Loucy (cell line): ENCODE data around the gene ZBTB1.

ENCODE experiments used
- H2AFZ ChIP-seq: fragments of 200-600 bp; sonication (generic); 2 replicates; pipeline ENCODE4 v1.6.0; 2016; ENCODE audit warnings: antibody characterized with exemption, mild to moderate bottlenecking, low read length, moderate library complexity
- H3F3A ChIP-seq: fragments of 200-600 bp; 2 replicates; pipeline ENCODE4 v1.6.0; 2016; ENCODE audit warnings: antibody characterized with exemption, low read depth, mild to moderate bottlenecking
- H3K27me3 ChIP-seq: fragments of 200-600 bp; sonication (generic); 2 replicates; pipeline ENCODE4 v1.6.1; 2014; ENCODE audit warnings: low read length, mild to moderate bottlenecking; ENCODE audit not compliant: insufficient read depth, poor library complexity, severe bottlenecking
- H3K36me3 ChIP-seq: fragments of 200-600 bp; sonication (generic); 2 replicates; pipeline ENCODE4 v1.6.1; 2016; ENCODE audit warnings: low read length; ENCODE audit not compliant: insufficient read depth
- H3K4me1 ChIP-seq: fragments of 200-600 bp; sonication (generic); 2 replicates; pipeline ENCODE4 v1.5.1; 2014; ENCODE audit warnings: low read length, mild to moderate bottlenecking; ENCODE audit not compliant: insufficient read depth, poor library complexity, severe bottlenecking
- H3K4me2 ChIP-seq: fragments of 200-600 bp; sonication (generic); 2 replicates; pipeline ENCODE4 v1.6.0; 2014; ENCODE audit warnings: antibody characterized with exemption, low read length, low read depth, mild to moderate bottlenecking; ENCODE audit not compliant: poor library complexity, severe bottlenecking
- H3K4me3 ChIP-seq: fragments of 200-600 bp; sonication (generic); 2 replicates; pipeline ENCODE4 v1.5.1; 2014; ENCODE audit warnings: low read length, mild to moderate bottlenecking, mixed read lengths; ENCODE audit not compliant: poor library complexity, severe bottlenecking
- H3K79me2 ChIP-seq: fragments of 200-600 bp; sonication (generic); 2 replicates; pipeline ENCODE4 v1.6.1; 2014; ENCODE audit warnings: low read length; ENCODE audit not compliant: insufficient read depth
- H3K9ac ChIP-seq: fragments of 200-600 bp; sonication (generic); 2 replicates; pipeline ENCODE4 v1.6.0; 2014; ENCODE audit warnings: mild to moderate bottlenecking, low read depth, low read length, moderate library complexity; ENCODE audit not compliant: poor library complexity, severe bottlenecking
- H3K9me2 ChIP-seq: fragments of 200-600 bp; sonication (generic); replicated peaks from 2 replicates; pipeline ENCODE4 v1.6.1; 2016; ENCODE audit warnings: low read depth, low read length, mixed read lengths
- H3K9me3 ChIP-seq: fragments of 200-600 bp; sonication (generic); 2 replicates; pipeline ENCODE4 v1.6.1; 2014; ENCODE audit warnings: mild to moderate bottlenecking, antibody characterized with exemption, low read length, low read depth; ENCODE audit not compliant: insufficient read depth
- H4K20me1 ChIP-seq: fragments of 200-600 bp; sonication (generic); 2 replicates; pipeline ENCODE4 v1.6.0; 2014; ENCODE audit warnings: antibody characterized with exemption, low read length, mild to moderate bottlenecking; ENCODE audit not compliant: insufficient read depth, poor library complexity, severe bottlenecking
- CTCF ChIP-seq: fragments of 200-600 bp; sonication (generic); conservative IDR thresholded peaks from 2 replicates; pipeline ENCODE4 v1.5.1; 2014; ENCODE audit warnings: mild to moderate bottlenecking, antibody characterized with exemption, low read length
- EZH2phosphoT487 ChIP-seq: fragments of 200-600 bp; IDR thresholded peaks from 2 replicates; pipeline ENCODE4 v1.6.1; 2018; ENCODE audit warnings: antibody characterized with exemption, mild to moderate bottlenecking, moderate library complexity, borderline replicate concordance

The ZBTB1 gene

GRCh38 chr14:64520699-64521098 is 16.1 kb downstream of the ZBTB1 start:
- H3K4me3 ChIP-seq, result no peak overlapping the region
- no peak overlapping the region for H3K9ac ChIP-seq
- no peaks in the 10 kb centered on the region for H3F3A ChIP-seq
- no peaks in the 10 kb centered on the region for H3K9me2 ChIP-seq
- no peaks in the 10 kb centered on the region for H3K9me3 ChIP-seq
- H3K4me2 ChIP-seq, result no peak overlapping the region
- peaks cover 4% of the 10 kb centered on the region for H3K4me1 ChIP-seq
- no peak overlapping the region for H2AFZ ChIP-seq
- TF ChIP-seq CTCF, result no peak
- no peak for TF ChIP-seq EZH2phosphoT487
- H4K20me1 ChIP-seq, result peaks cover 52% of the 10 kb centered on the region
- H3K79me2 ChIP-seq, result peaks cover 72% of the 10 kb centered on the region
- no peaks in the 10 kb centered on the region for H3K27me3 ChIP-seq
- H3K36me3 ChIP-seq, result peaks cover 36% of the 10 kb centered on the region

- Histone ChIP-seq H3F3A (no peaks in the 10 kb centered on the region), H3K79me2 (peaks cover 51% of the 10 kb centered on the region), H3K27me3 (no peaks in the 10 kb centered on the region), H3K9ac (no peak overlapping the region), H3K4me2 (no peak overlapping the region), H3K4me1 (no peaks in the 10 kb centered on the region), H2AFZ (no peak overlapping the region), H3K9me2 (no peaks in the 10 kb centered on the region), H3K9me3 (no peaks in the 10 kb centered on the region), H4K20me1 (peaks cover 34% of the 10 kb centered on the region), H3K36me3 (peaks cover 42% of the 10 kb centered on the region), H3K4me3 (no peak overlapping the region)
- TF ChIP-seq CTCF (no peak), EZH2phosphoT487 (no peak)
Observed at GRCh38 chr14:64522591-64523355, 18.2 kb downstream of the ZBTB1 start.

GRCh38 chr14:64525354-64525753 is 20.8 kb downstream of the ZBTB1 start:
- TF ChIP-seq EZH2phosphoT487, result no peak
- no peak for TF ChIP-seq CTCF

More at GRCh38 chr14:64525354-64525753, 20.8 kb downstream of the ZBTB1 start:
- peaks cover 45% of the 10 kb centered on the region for H3K36me3 ChIP-seq
- H3K9me3 ChIP-seq, result no peaks in the 10 kb centered on the region
- no peaks in the 10 kb centered on the region for H3K9me2 ChIP-seq
- no peaks in the 10 kb centered on the region for H3K27me3 ChIP-seq
- peaks cover 16% of the 10 kb centered on the region for H4K20me1 ChIP-seq
- H3F3A ChIP-seq, result no peaks in the 10 kb centered on the region
- no peak overlapping the region for H2AFZ ChIP-seq
- peaks cover 26% of the 10 kb centered on the region for H3K79me2 ChIP-seq
- H3K9ac ChIP-seq, result no peak overlapping the region
- no peaks in the 10 kb centered on the region for H3K4me1 ChIP-seq
- no peak overlapping the region for H3K4me3 ChIP-seq
- H3K4me2 ChIP-seq, result no peak overlapping the region
